ENCODE data around the gene HMBS. TPM values are rescaled to one million over a fixed set of nuclear protein-coding genes. Genes with fewer than 3 reads are reported as not detected.

Gene HMBS
- total and polyA plus RNA-seq, 2 experiments from 2014 or later, result 101 to 107 TPM

DNA sequence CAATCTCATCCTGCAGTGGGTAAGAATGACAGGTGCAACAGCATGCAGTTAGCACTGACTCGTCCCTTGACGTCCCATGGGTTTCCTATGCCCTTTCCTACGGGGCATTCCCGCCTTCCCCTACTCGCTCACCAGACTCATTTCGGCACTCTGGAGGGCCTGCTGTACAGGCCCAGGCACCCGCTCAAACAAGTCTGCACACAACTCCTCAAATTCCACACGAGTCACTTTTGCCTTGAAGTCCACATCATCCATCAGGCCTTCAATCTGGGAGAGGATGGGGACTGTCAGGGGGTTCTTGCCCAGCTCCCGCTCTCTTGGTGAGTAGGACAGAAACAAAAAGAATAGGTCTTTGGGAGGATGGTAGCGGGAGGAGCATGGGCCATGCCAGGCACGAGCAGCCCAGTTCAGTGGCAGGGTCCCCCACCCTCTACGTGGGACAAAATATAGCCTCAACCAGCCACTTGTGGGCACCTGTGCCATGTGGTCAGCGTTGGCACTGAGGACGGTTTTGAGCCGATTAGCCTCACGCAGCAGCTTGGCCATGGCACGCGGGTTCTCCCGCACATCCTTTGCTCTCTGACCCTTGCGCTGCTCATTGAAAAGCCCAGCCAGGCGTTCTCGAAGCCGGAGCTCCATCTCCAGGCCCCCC is 32.4 kb upstream of the HMBS start (continued):
- TF ChIP-seq ZNF462 (CRISPR knock-in tag; IDR thresholded peaks at IDR 0.05) (no peak), CREB1 (CRISPR knock-in tag; IDR thresholded peaks at IDR 0.05; ENCODE audit: low read depth) (no peak), EZH2 (IDR thresholded peaks at IDR 0.05; ENCODE audit: low read depth, unreplicated experiment) (no peak), REST (IDR thresholded peaks at IDR 0.05; ENCODE audit: unreplicated experiment) (no peak), STAT1 (IDR thresholded peaks at IDR 0.05; ENCODE audit: unreplicated experiment) (no peak), ZNF331 (CRISPR knock-in tag; IDR thresholded peaks at IDR 0.05; ENCODE audit: low read depth) (no peak), EZH2phosphoT487 (IDR thresholded peaks at IDR 0.05; ENCODE audit: unreplicated experiment) (no peak), JUNB (IDR thresholded peaks at IDR 0.05; ENCODE audit: unreplicated experiment) (no peak), POLR2AphosphoS5 (IDR thresholded peaks at IDR 0.05; ENCODE audit: low read depth) (no peak), NANOG (IDR thresholded peaks at IDR 0.05; ENCODE audit: borderline replicate concordance) (no peak)

Measured in GM23338 (cell line).